Thymus (tissue), 11 donors: ENCODE data around the gene MARCHF11. TPM values are rescaled to one million over a fixed set of nuclear protein-coding genes. Genes with fewer than 3 reads are reported as not detected.
A peak's percentile ranks its signal among the peaks of the same experiment; 100 is the strongest.

ENCODE experiments used
- DNase-seq, 9 donors: peaks; one replicate each; pipeline ENCODE4 v3.0.0-alpha.2; 2013; ENCODE audit warnings: low spot score in 9 of 9, low read depth in 6 of 9, missing footprints in 1 of 9
- H3K27ac ChIP-seq, 2 donors: one replicate each; pipeline ENCODE4 v1.5.1; 2013; ENCODE audit warnings: control low read depth in 1 of 2, low read depth in 1 of 2, low read length in 1 of 2, mild to moderate bottlenecking in 1 of 2, moderate library complexity in 1 of 2
- H3K27me3 ChIP-seq, 2 donors: one replicate each; pipeline ENCODE4 v1.5.1; 2013; ENCODE audit warnings: low read length in 1 of 2; ENCODE audit not compliant: control insufficient read depth in 2 of 2, insufficient read depth in 1 of 2
- H3K36me3 ChIP-seq, 2 donors: one replicate each; pipeline ENCODE4 v1.5.1; 2013; ENCODE audit warnings: low read length in 1 of 2, mild to moderate bottlenecking in 1 of 2, moderate library complexity in 1 of 2; ENCODE audit not compliant: control insufficient read depth in 2 of 2, insufficient read depth in 2 of 2
- H3K4me1 ChIP-seq, 2 donors: one replicate each; pipeline ENCODE4 v1.5.1; 2013; ENCODE audit warnings: low read length in 2 of 2; ENCODE audit not compliant: control insufficient read depth in 2 of 2, insufficient read depth in 2 of 2
- H3K4me3 ChIP-seq, 2 donors: one replicate each; pipeline ENCODE4 v1.5.1; 2013; ENCODE audit warnings: low read length in 2 of 2, control low read depth in 1 of 2, mild to moderate bottlenecking in 1 of 2
- H3K9me3 ChIP-seq, 2 donors: one replicate each; pipeline ENCODE4 v1.5.1; 2013; ENCODE audit warnings: low read length in 1 of 2, mild to moderate bottlenecking in 1 of 2; ENCODE audit not compliant: control insufficient read depth in 2 of 2, insufficient read depth in 1 of 2
- WGBS: extraction: QIAGEN DNeasy Blood & Tissue Kit; methylation state at CpG from one replicate; pipeline ENCODE4 v1.1.7; 2013; 5-methylcytosine and 5-hydroxymethylcytosine counted together
- polyA plus RNA-seq: library from polyadenylated mRNA; stranded (reverse); fragments of 200-250 nt; gene quantifications from one replicate; pipeline ENCODE4 v1.2.3, GENCODE V29; 2013
- total RNA-seq: library from RNA; stranded (reverse); fragments of 120-200 nt; gene quantifications from one replicate; pipeline ENCODE4 v1.2.4, GENCODE V29; 2013
- donor health status: healthy.

MARCHF11 gene
- total and polyA plus RNA-seq, 2 donors = 0.07 TPM; not detected in 1

DNA sequence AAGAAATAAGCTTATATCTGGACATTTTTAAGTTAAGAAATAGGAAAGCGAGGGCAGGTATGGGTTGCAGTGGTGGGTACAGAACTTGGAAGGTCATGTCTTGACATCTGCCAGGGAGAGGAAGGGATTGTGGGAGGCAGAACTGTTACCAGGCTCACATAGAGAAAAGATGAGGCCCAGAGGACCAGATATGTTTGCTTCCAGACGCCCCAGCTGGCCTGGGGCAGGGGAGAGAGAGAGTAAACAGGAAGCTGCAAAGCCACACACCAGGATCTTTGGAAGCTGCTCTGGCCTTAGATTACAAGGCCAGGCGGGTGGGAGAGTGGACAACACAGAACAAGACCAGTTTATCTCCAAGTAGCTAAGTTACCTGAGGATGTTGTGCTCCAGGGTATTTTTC, 71.2 kb downstream of the MARCHF11 start:
- 64% methylated on average over 3 of the region's 3 CpGs for WGBS
- Histone ChIP-seq H3K4me3 (no peak overlapping the region), H3K27me3 (no peaks in the 10 kb centered on the region), H3K9me3 (peaks cover 0 to 6% of the 10 kb centered on the region in 2 donors), H3K27ac (no peak overlapping the region), H3K36me3 (no peaks in the 10 kb centered on the region), H3K4me1 (no peaks in the 10 kb centered on the region)
- no peak for DNase-seq

DNA sequence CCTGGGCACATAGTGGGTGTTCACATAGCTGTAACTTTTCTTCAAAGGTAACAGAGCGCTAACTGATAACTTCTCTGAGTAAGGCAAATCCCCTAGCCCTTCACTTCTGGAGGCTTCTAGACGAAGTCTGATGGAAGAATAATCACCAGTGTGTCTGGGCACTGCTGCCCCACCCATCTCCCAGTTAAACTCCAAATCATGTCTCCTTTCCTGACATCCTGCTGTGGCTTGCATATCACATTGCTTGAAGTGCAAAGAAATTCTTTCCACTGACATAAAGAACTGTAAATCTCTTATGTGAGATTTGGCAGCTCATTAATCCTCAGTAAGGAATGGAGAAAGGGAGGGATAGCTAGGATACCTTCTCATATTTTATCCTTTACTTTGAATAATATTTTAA, 74.6 kb downstream of the MARCHF11 start:
- 62% methylated on average over 2 of the region's 2 CpGs for WGBS
- DNase-seq = no peak
- no peak overlapping the region for H3K27ac ChIP-seq
- no peaks in the 10 kb centered on the region for H3K36me3 ChIP-seq
- H3K4me1 ChIP-seq = no peaks in the 10 kb centered on the region
- H3K27me3 ChIP-seq = no peaks in the 10 kb centered on the region
- peaks cover 0 to 6% of the 10 kb centered on the region in 2 donors for H3K9me3 ChIP-seq
- H3K4me3 ChIP-seq = no peak overlapping the region

DNA sequence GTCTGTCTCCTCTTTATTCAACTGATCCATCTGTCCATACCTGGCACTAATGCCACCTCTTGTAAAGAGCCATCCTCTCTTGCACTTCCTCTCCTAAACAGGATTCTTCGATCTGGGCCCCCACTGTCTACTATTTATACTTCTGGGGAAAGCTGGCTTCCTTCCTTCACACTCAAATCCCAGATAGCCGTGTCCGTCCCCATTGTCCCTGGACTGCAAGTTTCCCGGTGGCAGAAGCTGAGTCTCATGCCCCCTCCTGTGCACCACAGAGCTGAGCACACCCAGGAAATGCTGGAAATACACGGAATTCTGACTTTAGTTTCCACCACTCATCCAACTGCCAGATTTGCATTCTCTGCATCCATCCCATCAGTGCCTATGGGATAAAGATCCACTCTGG, 84.0 kb downstream of the MARCHF11 start:
- 16% methylated on average over 5 of the region's 5 CpGs for WGBS

DNA sequence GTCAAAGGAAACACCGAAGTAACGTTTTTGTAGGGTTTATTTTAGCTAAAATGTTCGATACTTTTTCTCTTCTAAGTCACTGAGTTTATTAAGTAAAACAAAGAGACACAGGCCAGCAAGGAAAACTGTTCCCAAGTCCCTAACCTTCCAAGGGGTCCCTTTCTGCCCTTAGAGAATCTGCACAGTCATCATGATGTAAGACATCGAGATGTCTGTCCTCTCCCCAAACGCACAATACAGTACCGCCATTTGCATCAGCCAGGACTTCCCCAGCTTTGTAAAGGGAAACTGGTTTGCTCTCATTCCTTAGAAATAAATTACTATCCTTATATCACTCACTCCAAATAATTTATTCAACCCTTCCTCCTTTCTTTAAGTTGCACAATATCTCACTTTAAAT, 89.3 kb downstream of the MARCHF11 start:
- Histone ChIP-seq H3K4me1 (no peaks in the 10 kb centered on the region), H3K36me3 (no peaks in the 10 kb centered on the region), H3K27me3 (no peaks in the 10 kb centered on the region), H3K9me3 (no peaks in the 10 kb centered on the region), H3K27ac (no peak overlapping the region), H3K4me3 (no peak overlapping the region)
- 95% methylated on average over 6 of the region's 6 CpGs for WGBS
- no peak for DNase-seq

More for the DNA sequence above, 84.0 kb downstream of the MARCHF11 start:
- Histone ChIP-seq H3K36me3 (no peaks in the 10 kb centered on the region), H3K4me3 (no peak overlapping the region), H3K9me3 (no peaks in the 10 kb centered on the region), H3K27me3 (no peaks in the 10 kb centered on the region), H3K4me1 (no peaks in the 10 kb centered on the region), H3K27ac (peak overlapping the region in 1 of 2 donors; percentile 11)
- DNase-seq = no peak

DNA sequence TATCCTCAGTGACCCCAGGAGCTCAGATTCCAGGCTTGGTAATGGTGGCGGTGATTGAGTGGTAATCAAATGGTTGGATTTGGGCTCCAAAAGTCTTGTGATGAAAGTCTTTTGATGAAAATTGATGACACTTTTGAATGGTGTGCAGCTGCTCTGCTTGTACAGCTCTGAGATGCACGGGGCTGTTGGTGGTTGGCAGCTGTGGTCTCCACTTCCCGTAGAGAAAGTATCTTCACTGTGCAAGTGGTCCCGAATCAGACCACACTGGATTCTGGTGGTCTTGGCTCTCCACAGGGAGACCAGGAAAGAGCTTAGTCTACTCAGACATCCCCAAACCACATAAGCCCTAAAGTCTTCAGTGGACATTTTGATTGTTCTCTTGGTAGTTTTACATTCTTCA, 96.6 kb downstream of the MARCHF11 start:
- Histone ChIP-seq H3K4me1 (no peaks in the 10 kb centered on the region), H3K27ac (no peak overlapping the region), H3K27me3 (no peaks in the 10 kb centered on the region), H3K9me3 (no peaks in the 10 kb centered on the region), H3K4me3 (no peak overlapping the region), H3K36me3 (no peaks in the 10 kb centered on the region)
- 82% methylated on average over 4 of the region's 4 CpGs for WGBS
- no peak for DNase-seq

DNA sequence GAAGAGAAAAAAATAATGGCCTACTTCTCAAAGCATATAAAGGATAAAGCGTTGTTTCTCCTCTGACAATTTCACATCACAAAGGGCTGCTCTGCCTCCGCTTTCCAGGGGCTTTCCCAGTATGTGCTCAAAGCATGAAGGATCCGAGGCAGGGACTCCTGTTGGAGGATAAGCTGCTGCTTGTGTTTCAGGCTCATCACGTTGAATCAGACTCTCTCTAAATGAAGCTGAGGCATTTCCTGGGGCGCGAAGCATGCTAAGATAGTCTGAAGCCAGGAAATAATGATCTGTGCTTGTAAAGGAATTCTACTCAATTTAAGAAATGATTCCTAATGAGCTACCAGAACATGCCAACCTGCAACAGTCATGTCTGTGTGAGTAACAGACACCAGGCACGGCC, 97.5 kb downstream of the MARCHF11 start:
- Histone ChIP-seq H3K4me1 (no peaks in the 10 kb centered on the region), H3K27me3 (no peaks in the 10 kb centered on the region), H3K4me3 (no peak overlapping the region), H3K36me3 (no peaks in the 10 kb centered on the region), H3K27ac (no peak overlapping the region), H3K9me3 (no peaks in the 10 kb centered on the region)
- 76% methylated on average over 7 of the region's 7 CpGs for WGBS
- no peak for DNase-seq

DNA sequence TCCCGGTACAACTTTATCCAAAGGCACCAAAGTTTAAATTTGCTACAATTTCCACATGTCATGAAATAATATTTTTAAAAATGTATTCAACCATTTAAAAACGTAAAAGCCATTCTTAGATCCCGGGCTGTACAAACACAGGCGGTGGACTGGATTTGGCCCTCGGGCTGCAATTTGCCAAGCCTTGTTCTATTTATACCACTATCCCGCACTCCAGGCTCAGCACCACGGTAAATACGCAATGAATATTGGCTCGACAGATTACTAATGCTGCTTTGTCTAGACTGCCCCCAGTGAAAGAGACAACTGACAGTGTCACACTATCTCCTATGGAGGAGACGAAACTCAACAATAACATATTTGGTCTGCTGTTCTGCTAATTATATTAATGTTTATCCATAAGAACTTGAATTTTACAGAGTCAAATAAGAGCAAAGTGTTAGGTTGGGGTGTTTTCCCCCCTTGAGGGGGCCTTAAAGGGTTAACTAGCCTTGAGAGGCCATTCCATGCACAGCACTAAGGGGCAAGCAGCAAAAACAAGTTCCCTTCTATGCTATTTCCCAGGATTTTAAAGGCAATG, 98.1 kb downstream of the MARCHF11 start:
- DNase-seq = no peak
- Histone ChIP-seq H3K27ac (no peak overlapping the region), H3K4me1 (no peaks in the 10 kb centered on the region), H3K4me3 (no peak overlapping the region), H3K9me3 (no peaks in the 10 kb centered on the region), H3K36me3 (no peaks in the 10 kb centered on the region), H3K27me3 (no peaks in the 10 kb centered on the region)
- WGBS = 94% methylated on average over 10 of the region's 10 CpGs

DNA sequence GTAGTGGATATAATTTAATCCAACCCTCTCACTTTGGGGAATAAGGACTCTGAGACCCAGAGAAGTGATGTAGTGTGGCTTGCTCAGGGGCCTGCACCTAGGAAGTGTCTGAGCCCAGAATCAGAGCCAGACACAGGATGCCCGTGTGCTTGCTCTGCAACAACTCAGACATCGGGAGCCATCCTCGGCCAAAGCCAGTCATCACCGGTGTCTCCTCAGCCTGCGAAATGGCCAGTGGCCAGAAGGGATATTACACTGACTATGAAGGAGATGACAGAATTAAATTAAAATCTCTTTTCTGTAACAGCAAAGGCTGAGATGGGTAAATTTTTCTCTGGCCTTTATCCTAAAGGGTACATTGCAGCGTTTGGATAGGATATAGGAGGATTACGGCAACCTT, 102.9 kb downstream of the MARCHF11 start:
- Histone ChIP-seq H3K36me3 (no peaks in the 10 kb centered on the region), H3K27me3 (no peaks in the 10 kb centered on the region), H3K9me3 (no peaks in the 10 kb centered on the region), H3K27ac (no peak overlapping the region), H3K4me3 (no peak overlapping the region), H3K4me1 (no peaks in the 10 kb centered on the region)
- 95% methylated on average over 7 of the region's 7 CpGs for WGBS
- DNase-seq = no peak

DNA sequence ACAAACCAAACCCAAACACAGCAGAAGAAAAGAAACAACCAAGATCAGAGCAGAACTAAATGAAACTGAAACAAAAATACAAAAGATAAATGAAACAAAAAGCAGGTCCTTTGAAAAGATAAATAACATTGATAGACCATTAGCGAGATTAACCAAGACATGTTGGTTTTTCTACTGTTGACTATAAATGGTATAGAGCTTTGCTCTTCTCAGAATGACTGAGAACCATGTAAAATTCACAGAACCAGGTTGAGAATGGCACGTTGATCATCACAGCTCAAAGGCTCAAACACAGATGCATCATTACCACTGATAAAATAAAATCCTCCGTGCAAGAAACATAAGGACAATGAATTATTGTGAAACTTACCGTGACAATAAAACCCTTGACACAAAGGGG, 105.2 kb downstream of the MARCHF11 start:
- 91% methylated on average over 4 of the region's 4 CpGs for WGBS
- Histone ChIP-seq H3K4me1 (no peaks in the 10 kb centered on the region), H3K4me3 (no peak overlapping the region), H3K36me3 (no peaks in the 10 kb centered on the region), H3K9me3 (no peaks in the 10 kb centered on the region), H3K27ac (no peak overlapping the region), H3K27me3 (no peaks in the 10 kb centered on the region)
- no peak for DNase-seq

DNA sequence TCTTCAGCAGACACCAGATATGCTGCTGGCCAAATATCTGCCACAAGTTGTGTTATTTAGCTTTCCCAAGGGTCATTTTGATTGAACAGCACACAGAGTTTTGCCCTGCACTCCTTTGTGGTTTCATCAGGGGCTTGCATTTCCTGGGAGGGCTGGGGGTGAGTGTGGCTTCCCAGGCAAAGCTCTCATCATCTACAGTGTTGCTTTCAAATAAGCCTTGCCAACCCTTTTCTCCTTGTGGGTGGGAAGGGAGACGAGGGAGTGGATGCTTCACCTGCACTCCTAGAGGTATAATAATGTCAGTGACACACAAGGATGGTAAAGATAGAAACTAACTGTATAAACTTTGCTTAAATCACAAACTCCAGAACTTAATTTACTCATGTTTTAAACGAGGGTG, 107.0 kb downstream of the MARCHF11 start:
- H3K27ac ChIP-seq = no peak overlapping the region
- no peaks in the 10 kb centered on the region for H3K4me1 ChIP-seq
- no peak for DNase-seq
- H3K4me3 ChIP-seq = no peak overlapping the region
- H3K9me3 ChIP-seq = no peaks in the 10 kb centered on the region
- no peaks in the 10 kb centered on the region for H3K27me3 ChIP-seq
- WGBS = 75% methylated on average over 2 of the region's 2 CpGs
- H3K36me3 ChIP-seq = no peaks in the 10 kb centered on the region
